HL-60 (cell line): ENCODE data around the gene PRTN3.
A peak's percentile ranks its signal among the peaks of the same experiment; 100 is the strongest.

Experiments
- DNase-seq, 2 experiments: peaks; one replicate each; pipeline ENCODE4 v3.0.0-alpha.2; 2010 to 2020; ENCODE audit warnings: low read depth in 1 of 2, low spot score in 1 of 2
- H3K27ac ChIP-seq: fragments of 250-450 bp; sonication (Bioruptor Pico); replicated peaks from 2 replicates; pipeline ENCODE4 v1.5.1; 2020; ENCODE audit warnings: mild to moderate bottlenecking, moderate library complexity
- H3K27me3 ChIP-seq: fragments of 250-450 bp; sonication (Bioruptor Pico); 2 replicates; pipeline ENCODE4 v1.5.1; 2021; ENCODE audit warnings: mild to moderate bottlenecking, moderate library complexity; ENCODE audit not compliant: insufficient read depth, poor library complexity, severe bottlenecking
- H3K4me3 ChIP-seq: replicated peaks from 2 replicates; pipeline ENCODE4 v1.5.1; 2011; ENCODE audit warnings: mild to moderate bottlenecking, control low read depth, low read length; ENCODE audit not compliant: insufficient read depth
- CTCF ChIP-seq: IDR thresholded peaks from one replicate; pipeline ENCODE4 v1.5.1; 2011; ENCODE audit warnings: low read length, control low read depth, inconsistent platforms; ENCODE audit not compliant: insufficient read depth
- GABPA ChIP-seq: IDR thresholded peaks from 2 replicates; pipeline ENCODE4 v1.6.1; 2012; ENCODE audit warnings: low read depth
- POLR2AphosphoS5 ChIP-seq: IDR thresholded peaks from 2 replicates; pipeline ENCODE4 v1.6.1; 2012; ENCODE audit warnings: low read depth
- REST ChIP-seq: IDR thresholded peaks from 2 replicates; pipeline ENCODE4 v1.6.1; 2012; ENCODE audit warnings: low read depth; ENCODE audit not compliant: insufficient replicate concordance
- SPI1 ChIP-seq: IDR thresholded peaks from 2 replicates; pipeline ENCODE4 v1.6.1; 2012; ENCODE audit warnings: low read depth, mild to moderate bottlenecking, borderline replicate concordance

The PRTN3 gene

GRCh38 chr19:821231-821824, 19.5 kb upstream of the PRTN3 start:
- H3K4me3 ChIP-seq = peak overlapping the region; percentile 55
- peak in 1 of 2 experiments; percentile 84 for DNase-seq
- peak overlapping the region; percentile 98 for H3K27ac ChIP-seq
- peak; percentile 15 for TF ChIP-seq REST
- no peak for TF ChIP-seq POLR2AphosphoS5
- no peak for TF ChIP-seq GABPA
- TF ChIP-seq CTCF = no peak
- H3K27me3 ChIP-seq = no peaks in the 10 kb centered on the region

- H3K27ac ChIP-seq = peak within 1 kb of the TSS; percentile 98
- H3K4me3 ChIP-seq = peak within 1 kb of the TSS; percentile 55
- no peaks in the 10 kb centered on the region for H3K27me3 ChIP-seq
- no peak for TF ChIP-seq SPI1
- TF ChIP-seq GABPA = no peak
- TF ChIP-seq CTCF = no peak
- TF ChIP-seq POLR2AphosphoS5 = peak; percentile 12
- DNase-seq = peak; percentile 63 to 81
These were observed 18.8 kb upstream of the PRTN3 start, which contains the start of gene PLPPR3 for GRCh38 chr19:821825-822503. Gene PLPPR3 (minus strand): TSS chr19:821955. CDS start chr19:821559, 396 bp downstream.

- Histone ChIP-seq H3K27me3 (no peaks in the 10 kb centered on the region), H3K27ac (peak overlapping the region; percentile 98), H3K4me3 (peak overlapping the region; percentile 24)
- peak; percentile 44 for TF ChIP-seq REST
- peak; percentile 89 for TF ChIP-seq POLR2AphosphoS5
- no peak for TF ChIP-seq SPI1
- no peak for TF ChIP-seq CTCF
- no peak for TF ChIP-seq GABPA
- peak; percentile 89 to 97 for DNase-seq
These were observed 17.2 kb upstream of the PRTN3 start for GRCh38 chr19:823565-824121.
